Suprapubic skin (tissue), 4 donors: ENCODE results near the gene KRT15. TPM values are rescaled to one million over a fixed set of nuclear protein-coding genes. Genes with fewer than 3 reads are reported as not detected.

Experiments
- DNase-seq, 2 donors: peaks; one replicate each; pipeline ENCODE4 v3.0.0-alpha.2; 2019; ENCODE audit warnings: low spot score in 2 of 2
- H3K27ac ChIP-seq: fragments of 200-600 bp; sonication (generic); one replicate; pipeline ENCODE4 v1.5.1; 2019
- H3K27me3 ChIP-seq: fragments of 200-600 bp; sonication (generic); one replicate; pipeline ENCODE4 v1.5.1; 2019
- H3K36me3 ChIP-seq: fragments of 200-600 bp; sonication (generic); one replicate; pipeline ENCODE4 v1.5.1; 2019
- H3K4me1 ChIP-seq: fragments of 200-600 bp; sonication (generic); one replicate; pipeline ENCODE4 v1.5.1; 2019
- H3K4me3 ChIP-seq: fragments of 200-600 bp; sonication (generic); one replicate; pipeline ENCODE4 v1.5.1; 2019; ENCODE audit warnings: mild to moderate bottlenecking
- H3K9me3 ChIP-seq: fragments of 200-600 bp; sonication (generic); one replicate; pipeline ENCODE4 v1.5.1; 2019
- CTCF ChIP-seq, 2 donors: fragments of 200-600 bp in 1 of 2; fragments of 450-650 bp in 1 of 2; sonication (generic) in 1 of 2; IDR thresholded peaks; one replicate each; pipeline ENCODE4 v1.5.1; 2016 to 2019; ENCODE audit warnings: antibody characterized with exemption in 2 of 2, mild to moderate bottlenecking in 1 of 2, moderate library complexity in 1 of 2
- EP300 ChIP-seq: sonication (generic); formaldehyde crosslinking; IDR thresholded peaks from one replicate; pipeline ENCODE4 v1.6.1; 2017; ENCODE audit warnings: antibody characterized with exemption
- POLR2A ChIP-seq, 2 donors: fragments of 450-650 bp; IDR thresholded peaks; one replicate each; pipeline ENCODE4 v1.6.1; 2017; ENCODE audit warnings: antibody characterized with exemption in 2 of 2, mild to moderate bottlenecking in 2 of 2, moderate library complexity in 2 of 2
- POLR2AphosphoS5 ChIP-seq, 3 donors: sonication (generic); formaldehyde crosslinking; IDR thresholded peaks; one replicate each; pipeline ENCODE4 v1.6.1; 2017; ENCODE audit warnings: antibody characterized with exemption in 3 of 3
- WGBS: methylation state at CpG from one replicate; pipeline ENCODE4 v1.1.5; 2018; 5-methylcytosine and 5-hydroxymethylcytosine counted together
- total RNA-seq, 4 donors: library from RNA; depleted of rRNA; stranded (reverse); fragments of >200 nt; gene quantifications; one replicate each; pipeline ENCODE4 v1.1.0, GENCODE V29; 2016

Gene KRT15
- total RNA-seq, 4 donors from 2014 or later, result 690 to 2,507 (median 1,431) TPM

GRCh38 chr17:41553176-41553575, 34.5 kb upstream of the KRT15 start:
- no peak overlapping the region for H3K4me3 ChIP-seq
- H3K9me3 ChIP-seq, result no peaks in the 10 kb centered on the region
- H3K36me3 ChIP-seq, result no peaks in the 10 kb centered on the region
- no peak for TF ChIP-seq POLR2AphosphoS5 (IDR thresholded peaks at IDR 0.05)
- no peak for TF ChIP-seq POLR2A (IDR thresholded peaks at IDR 0.05)
- peaks cover 6% of the 10 kb centered on the region for H3K27me3 ChIP-seq
- no peak overlapping the region for H3K27ac ChIP-seq
- peaks cover 16% of the 10 kb centered on the region for H3K4me1 ChIP-seq
- no peak for DNase-seq
- WGBS, result 87% methylated on average over 4 of the region's 4 CpGs

- H3K9me3 ChIP-seq, result no peaks in the 10 kb centered on the region
- H3K4me1 ChIP-seq, result peaks cover 23% of the 10 kb centered on the region
- peaks cover 6% of the 10 kb centered on the region for H3K27me3 ChIP-seq
- H3K36me3 ChIP-seq, result no peaks in the 10 kb centered on the region
- TF ChIP-seq CTCF (IDR thresholded peaks at IDR 0.05) (no peak), POLR2A (IDR thresholded peaks at IDR 0.05) (no peak), EP300 (no peak), POLR2AphosphoS5 (IDR thresholded peaks at IDR 0.05) (no peak)
- H3K27ac ChIP-seq, result no peak overlapping the region
- 91% methylated on average over 5 of the region's 5 CpGs for WGBS
- no peak overlapping the region for H3K4me3 ChIP-seq
- no peak for DNase-seq
These were observed 33.8 kb upstream of the KRT15 start for GRCh38 chr17:41552455-41552854.

GRCh38 chr17:41551365-41551764, 32.7 kb upstream of the KRT15 start:
- Histone ChIP-seq H3K27me3 (no peaks in the 10 kb centered on the region), H3K4me1 (peaks cover 24% of the 10 kb centered on the region), H3K27ac (no peak overlapping the region), H3K9me3 (no peaks in the 10 kb centered on the region), H3K4me3 (no peak overlapping the region), H3K36me3 (no peaks in the 10 kb centered on the region)
- WGBS, result 59% methylated on average over 5 of the region's 5 CpGs
- DNase-seq, result no peak
- no peak for TF ChIP-seq POLR2A (IDR thresholded peaks at IDR 0.05)

GRCh38 chr17:41549596-41550039, 30.9 kb upstream of the KRT15 start:
- Histone ChIP-seq H3K27ac (no peak overlapping the region), H3K27me3 (no peaks in the 10 kb centered on the region), H3K4me3 (no peak overlapping the region), H3K36me3 (no peaks in the 10 kb centered on the region), H3K9me3 (no peaks in the 10 kb centered on the region), H3K4me1 (peaks cover 24% of the 10 kb centered on the region)
- no peak for DNase-seq
- TF ChIP-seq POLR2A (IDR thresholded peaks at IDR 0.05) (no peak), POLR2AphosphoS5 (IDR thresholded peaks at IDR 0.05) (no peak), EP300 (no peak), CTCF (IDR thresholded peaks at IDR 0.05) (no peak)
- WGBS, result 53% methylated on average over 8 of the region's 8 CpGs

- H3K27me3 ChIP-seq, result no peaks in the 10 kb centered on the region
- H3K9me3 ChIP-seq, result no peaks in the 10 kb centered on the region
- peak overlapping the region; percentile 33 for H3K4me3 ChIP-seq
- peaks cover 24% of the 10 kb centered on the region for H3K4me1 ChIP-seq
- WGBS, result 0% methylated on average over 16 of the region's 25 CpGs
- peak overlapping the region; percentile 80 for H3K27ac ChIP-seq
- TF ChIP-seq POLR2AphosphoS5 (IDR thresholded peaks at IDR 0.05) (no peak), EP300 (no peak), CTCF (IDR thresholded peaks at IDR 0.05) (peak; percentile 78 to 91), POLR2A (IDR thresholded peaks at IDR 0.05) (no peak)
- DNase-seq, result peak; percentile 83 to 89
- no peaks in the 10 kb centered on the region for H3K36me3 ChIP-seq
These were observed 30.3 kb upstream of the KRT15 start for GRCh38 chr17:41548844-41549595.

GRCh38 chr17:41547921-41548843, 29.5 kb upstream of the KRT15 start:
- H3K9me3 ChIP-seq, result no peaks in the 10 kb centered on the region
- 18% methylated on average over 19 of the region's 23 CpGs for WGBS

More at GRCh38 chr17:41547921-41548843, 29.5 kb upstream of the KRT15 start:
- H3K4me3 ChIP-seq, result peak overlapping the region; percentile 33
- no peak for DNase-seq
- H3K4me1 ChIP-seq, result peaks cover 24% of the 10 kb centered on the region
- no peaks in the 10 kb centered on the region for H3K27me3 ChIP-seq
- no peak for TF ChIP-seq CTCF (IDR thresholded peaks at IDR 0.05)
- peak in 1 of 3 donors; percentile 7 for TF ChIP-seq POLR2AphosphoS5 (IDR thresholded peaks at IDR 0.05)
- H3K36me3 ChIP-seq, result no peaks in the 10 kb centered on the region
- H3K27ac ChIP-seq, result peak overlapping the region; percentile 80
